ENCODE measurements around the gene CYP4F2.

- TF ChIP-seq CTCF (conservative IDR thresholded peaks at IDR 0.05 in 1 of 2, IDR thresholded peaks at IDR 0.05 in 1 of 2; ENCODE audit: low read depth in 1 of 2, low read length in 2 of 2) = no peak
- no peak for TF ChIP-seq EZH2 (IDR thresholded peaks at IDR 0.05; ENCODE audit: low read length, missing control alignments)
These were observed 15.5 kb upstream of the CYP4F2 start for GRCh38 chr19:15913384-15913783.
